Stimulated activated CD8-positive, alpha-beta memory T cell treated with anti-CD3 and anti-CD28 coated beads, Interleukin-4, amount 100 ng/mL, for 4 hours (primary cell): ENCODE results near the gene KLHL36.
"Not testable (repeated sequence)": the region's sequence is repeated elsewhere in the genome, so short reads cannot be mapped to it uniquely, and the experiment has no call there.

Experiments
- DNase-seq, 2 donors: peaks; one replicate each; pipeline ENCODE4 v3.0.0-alpha.2; 2020; ENCODE audit warnings: low read depth in 2 of 2, low spot score in 1 of 2

Gene KLHL36

DNA sequence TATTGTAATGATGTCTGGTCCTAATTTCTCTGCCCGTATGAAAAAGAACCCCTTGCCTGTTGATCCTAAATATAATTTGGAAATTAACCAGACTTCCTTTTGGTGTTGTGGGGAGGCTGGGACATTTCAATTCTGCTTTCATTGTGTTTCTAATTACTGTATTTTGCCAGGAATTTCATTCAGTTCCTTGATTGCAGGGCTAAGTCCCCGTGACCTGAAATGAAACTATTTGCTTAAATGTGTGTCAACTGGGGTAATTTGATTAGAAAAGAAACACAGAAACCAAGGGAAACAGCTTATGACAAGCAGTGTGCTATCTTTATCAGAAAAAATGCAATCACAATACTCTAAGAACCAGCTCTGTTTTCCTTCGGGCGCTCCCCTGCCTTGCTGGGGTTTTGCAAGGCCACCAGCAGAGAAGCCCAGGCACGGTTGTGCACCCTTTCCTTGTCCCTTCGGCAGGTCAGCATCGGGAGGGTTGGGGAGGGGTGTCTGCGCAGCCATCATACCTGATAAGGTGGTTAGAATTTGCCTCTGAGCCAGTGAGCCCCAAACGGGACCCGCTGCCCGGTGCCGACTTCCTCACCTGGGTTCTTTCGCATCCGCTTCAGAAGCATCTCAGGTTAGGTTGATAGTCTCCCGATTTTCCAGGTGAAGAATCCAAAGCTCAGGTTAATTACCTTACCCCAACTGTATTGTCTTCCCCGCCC lies 19.4 kb downstream of the KLHL36 start:
- DNase-seq, result no peak

DNA sequence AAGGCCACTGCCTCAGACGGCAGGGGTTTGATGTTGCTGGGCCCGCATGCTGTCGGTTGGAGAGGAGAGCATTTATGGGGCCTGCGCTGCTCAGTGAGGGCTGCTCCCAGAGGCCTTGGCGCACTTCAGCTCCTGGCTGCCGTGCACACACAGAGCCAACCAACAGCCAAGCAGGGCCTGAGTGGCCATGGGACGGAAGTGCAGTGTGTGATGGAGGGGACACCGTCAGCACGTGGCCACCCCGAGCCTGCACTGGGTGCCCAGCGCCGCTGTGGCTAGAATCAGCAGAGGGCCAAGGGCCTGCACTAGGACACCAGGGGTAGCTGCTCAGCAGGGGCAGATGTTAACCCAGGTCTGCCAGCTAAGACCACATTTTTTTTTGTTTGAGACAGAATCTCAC lies 21.8 kb downstream of the KLHL36 start:
- DNase-seq, result no peak

DNA sequence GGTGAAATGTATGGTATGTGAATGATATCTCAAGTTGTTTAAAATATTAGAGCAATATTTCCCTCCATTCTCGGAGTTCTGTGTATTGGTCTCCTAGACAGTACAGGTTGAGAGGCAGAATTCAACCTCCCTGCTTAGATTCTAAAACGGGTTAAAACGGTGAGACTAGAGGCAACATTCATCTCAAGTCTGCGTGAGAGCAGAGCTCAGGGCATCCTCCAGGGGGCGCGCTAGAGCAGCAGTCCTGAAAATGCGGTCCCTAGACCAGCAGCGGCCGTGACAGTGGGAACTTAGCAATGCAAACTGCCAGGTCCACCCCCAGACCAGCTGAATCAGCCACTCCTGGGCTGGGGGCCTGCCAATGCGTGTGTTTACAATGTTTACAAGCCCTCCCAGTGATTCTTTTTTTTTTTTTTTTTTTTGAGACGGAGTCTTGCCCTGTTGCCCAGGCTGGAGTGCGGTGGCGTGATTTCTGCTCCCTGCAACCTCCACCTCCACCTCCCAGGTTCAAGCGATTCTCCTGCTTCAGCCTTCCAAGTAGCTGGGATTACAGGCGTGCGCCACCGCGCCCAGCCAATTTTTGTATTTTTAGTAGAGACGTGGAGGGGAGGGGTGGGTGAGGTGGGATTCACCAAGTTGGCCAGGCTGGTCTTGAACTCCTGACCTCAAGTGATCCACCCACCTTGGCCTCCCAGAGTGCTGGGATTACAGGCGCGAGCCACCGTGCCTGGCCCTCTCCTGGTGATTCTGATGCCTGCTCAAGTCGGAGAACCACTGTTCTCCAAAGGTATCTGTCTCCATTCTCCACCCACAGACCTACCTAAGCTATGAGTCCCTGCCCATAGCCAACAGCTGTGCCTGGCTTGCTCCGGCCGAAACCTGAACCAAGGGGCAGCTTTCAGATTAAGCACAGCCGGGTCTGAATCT lies 24.2 kb downstream of the KLHL36 start:
- peak; percentile 52 to 78 for DNase-seq

DNA sequence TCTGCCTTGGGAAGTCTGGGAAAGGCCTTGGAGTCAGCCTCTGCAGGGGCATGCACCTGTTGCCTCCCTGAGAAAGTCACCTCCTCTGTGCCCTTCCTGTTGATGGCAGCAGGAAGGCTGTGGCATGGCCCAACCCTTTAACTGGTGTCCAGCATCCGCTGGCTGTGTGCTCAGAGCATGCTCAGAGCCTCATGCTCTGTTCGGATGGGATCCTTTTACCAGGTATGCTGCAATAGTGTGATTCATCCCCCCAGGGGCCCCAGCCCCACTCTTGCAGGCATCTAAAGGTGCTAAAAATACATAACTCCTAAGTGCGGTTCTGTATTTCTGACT lies 24.9 kb downstream of the KLHL36 start:
- no peak for DNase-seq

DNA sequence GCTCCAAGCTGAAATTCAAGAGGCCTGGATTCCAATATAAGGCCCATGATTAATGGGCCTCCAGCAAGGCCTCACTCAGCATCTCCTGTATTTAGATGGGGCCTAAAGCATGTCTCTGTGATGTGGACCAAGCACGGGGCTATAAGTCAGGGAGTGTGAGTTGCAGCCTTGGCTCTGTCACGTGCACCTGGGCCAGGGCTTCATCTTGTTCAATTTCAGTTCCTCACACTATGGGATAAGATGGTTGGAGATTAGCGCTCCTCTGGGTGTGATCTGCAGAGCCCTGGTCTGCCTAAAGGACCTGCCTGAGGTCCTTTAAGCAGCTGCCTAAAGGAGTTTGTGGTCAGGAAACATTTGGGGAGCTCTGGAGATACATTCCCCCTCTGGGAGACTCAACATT lies 25.2 kb downstream of the KLHL36 start:
- DNase-seq, result no peak

DNA sequence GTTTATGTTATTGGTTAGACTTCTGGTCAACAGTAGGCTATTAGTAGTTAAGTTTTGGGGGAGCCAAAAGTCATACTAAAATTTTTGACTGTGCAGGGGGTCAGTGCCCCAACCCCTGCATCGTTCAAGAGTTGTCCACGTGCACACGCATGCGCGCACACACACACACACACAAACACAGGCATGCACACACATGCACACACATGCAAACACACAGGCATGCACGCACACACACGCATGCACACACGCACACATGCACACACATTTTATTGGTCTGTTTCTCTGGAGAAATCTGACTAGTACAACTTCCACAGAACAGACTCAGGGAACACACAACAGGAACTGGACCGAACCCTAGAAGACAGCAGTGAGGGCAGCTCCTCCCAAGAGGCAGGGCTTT lies 27.1 kb downstream of the KLHL36 start:
- DNase-seq, result no peak

DNA sequence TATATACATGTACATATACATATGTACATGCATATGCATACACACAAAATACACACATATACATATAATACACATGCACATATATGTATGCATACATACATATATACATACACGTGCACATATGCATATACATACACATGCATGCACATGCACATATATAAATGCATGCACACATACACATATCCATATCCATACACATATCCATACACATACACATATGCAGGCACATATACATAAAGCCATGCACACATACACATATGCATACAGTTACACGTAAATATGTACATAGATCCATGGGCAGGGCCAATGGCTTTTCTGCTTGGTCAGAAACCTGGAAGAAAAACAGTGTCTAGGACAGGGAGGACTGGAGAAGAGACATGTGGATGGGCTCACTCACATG lies 27.6 kb downstream of the KLHL36 start:
- no peak for DNase-seq

DNA sequence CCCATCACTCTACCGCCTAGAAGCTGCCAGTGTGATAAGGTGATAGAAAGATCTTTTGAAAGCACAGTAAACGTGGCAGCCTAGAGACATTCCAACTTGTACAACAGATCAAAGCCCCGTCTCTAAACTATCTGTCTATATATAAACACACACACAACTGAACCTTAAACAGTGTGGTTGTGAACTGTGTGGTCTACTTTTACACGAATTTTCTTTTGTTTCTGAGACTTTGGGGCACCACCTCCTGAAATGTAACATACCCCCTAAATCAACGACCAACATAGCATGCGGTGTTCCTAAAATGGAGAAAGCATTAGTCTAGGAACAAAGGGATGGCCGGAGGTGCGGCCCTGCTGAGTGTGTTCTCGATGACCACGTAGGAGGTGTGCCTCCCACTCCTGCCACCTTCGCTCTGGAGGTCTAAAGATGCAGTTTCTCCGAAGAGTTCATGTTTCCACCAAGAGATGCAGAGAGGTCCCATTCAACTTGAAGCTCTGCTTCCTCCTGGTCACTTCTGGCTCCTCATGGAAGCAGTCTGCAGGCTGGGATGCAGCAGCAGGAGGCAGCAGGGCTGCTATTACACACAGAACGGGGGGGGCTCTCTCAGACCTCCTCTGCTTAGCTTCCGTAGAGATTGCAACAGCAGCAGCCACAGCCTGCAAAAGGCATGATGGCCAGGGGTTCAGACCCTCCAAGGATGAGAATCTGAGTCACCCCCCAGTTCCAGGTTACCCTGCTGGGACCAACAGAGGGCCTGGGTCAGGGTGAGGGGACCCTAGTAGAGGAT lies 28.9 kb downstream of the KLHL36 start:
- DNase-seq, result no peak

DNA sequence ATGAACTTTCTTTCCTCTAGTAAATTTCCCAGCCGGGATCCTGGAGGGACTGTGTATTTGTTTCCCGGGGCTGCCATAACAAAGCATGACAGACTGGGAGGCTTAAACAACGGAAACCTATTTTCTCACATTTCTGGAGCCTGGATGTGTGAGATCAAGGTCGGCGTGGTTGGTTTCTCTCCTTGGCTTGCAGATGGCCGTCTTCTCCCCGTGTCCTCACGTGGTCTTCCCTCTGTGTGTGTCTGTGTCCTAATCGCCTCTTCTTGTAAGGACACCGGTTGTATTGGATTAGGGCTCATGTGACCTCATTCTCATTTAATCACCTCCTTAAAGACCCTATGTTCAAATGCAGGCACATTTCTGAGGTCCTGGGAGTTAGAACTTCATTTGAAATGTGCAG lies 29.5 kb downstream of the KLHL36 start:
- no peak for DNase-seq

DNA sequence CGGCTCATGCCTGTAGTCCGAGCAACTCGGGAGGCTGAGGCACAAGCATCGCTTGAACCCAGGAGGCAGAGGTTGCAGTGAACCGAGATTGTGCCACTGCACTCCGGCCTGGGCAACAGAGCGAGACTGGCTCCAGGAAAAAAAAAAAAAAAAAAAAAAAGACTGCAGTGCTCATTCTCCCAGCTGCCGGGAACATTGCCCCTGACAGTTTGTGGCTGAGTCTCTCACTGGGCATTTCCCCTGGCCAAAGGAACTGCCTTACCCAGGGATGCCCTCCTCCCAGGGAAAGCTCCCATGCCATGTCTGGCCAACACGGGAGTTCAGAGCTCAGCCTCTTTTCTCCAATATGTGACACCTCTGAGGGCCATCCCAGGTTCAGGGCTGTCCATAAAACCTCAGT lies 30.2 kb downstream of the KLHL36 start:
- DNase-seq, result no peak

DNA sequence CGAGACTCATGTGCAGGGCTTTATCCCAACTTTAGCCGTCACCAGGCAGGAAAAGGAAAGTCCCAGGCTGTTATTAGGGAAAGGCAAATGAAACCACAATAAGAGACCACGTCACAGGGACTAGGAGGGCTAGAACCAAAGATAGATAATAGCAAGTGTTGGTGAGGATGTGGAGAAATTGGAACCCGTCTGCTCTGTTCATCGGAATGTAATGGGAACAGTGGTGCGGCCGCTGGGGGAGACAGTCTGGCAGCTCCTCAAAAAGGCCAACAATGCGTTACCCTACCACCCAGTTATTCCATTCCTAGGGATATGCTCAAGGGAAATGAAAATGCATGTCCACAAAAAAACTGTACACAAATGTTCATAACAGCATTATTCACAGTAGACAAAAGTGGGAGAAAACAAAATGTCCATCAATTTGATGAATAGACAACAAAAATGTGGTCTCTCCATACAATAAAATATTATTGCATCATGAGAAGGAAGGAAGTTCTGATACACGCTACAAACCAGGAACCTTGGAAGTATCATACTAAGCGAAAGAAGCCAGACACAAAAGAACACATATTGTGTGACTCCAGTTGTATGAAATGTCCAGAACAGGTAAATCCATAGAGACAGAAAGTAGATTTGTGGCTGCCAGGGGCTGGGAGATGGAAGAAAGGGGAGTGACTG lies 32.0 kb downstream of the KLHL36 start:
- no peak for DNase-seq

DNA sequence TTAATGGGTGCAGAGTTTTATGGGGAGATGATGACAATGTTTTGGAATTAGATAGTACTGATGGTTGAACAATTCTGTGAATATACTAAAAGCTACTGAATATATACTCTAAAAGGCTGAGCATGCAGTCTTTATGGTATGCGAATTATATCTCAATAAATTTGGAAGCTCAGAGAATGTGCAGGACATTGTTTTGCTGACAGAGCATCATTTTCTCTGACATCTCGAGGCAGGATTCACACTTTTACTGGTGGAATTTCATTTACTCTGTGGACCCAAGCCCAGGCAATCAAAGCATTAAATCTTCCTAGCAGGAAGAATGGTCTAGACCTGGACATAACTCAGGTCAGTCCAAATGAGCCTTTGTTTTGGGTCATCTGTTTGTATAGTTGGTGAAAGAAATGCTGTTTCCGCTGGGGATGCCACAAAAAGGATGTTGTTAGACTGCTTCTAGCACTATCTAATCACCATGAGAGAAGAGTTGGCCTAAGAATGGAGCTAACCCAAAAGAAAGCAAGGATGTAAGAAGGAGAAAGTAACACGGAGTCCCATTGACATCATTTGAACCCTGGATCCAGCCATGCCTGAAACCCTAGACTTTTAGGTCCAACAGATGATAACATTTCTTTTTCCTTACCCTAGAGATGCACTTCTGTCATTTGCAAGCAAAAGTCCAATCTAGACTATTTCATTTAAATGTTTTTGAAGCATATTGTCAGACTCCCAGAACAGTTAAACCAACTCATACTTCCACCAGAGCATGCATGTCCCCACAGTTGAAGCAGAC lies 32.7 kb downstream of the KLHL36 start:
- DNase-seq, result no peak

DNA sequence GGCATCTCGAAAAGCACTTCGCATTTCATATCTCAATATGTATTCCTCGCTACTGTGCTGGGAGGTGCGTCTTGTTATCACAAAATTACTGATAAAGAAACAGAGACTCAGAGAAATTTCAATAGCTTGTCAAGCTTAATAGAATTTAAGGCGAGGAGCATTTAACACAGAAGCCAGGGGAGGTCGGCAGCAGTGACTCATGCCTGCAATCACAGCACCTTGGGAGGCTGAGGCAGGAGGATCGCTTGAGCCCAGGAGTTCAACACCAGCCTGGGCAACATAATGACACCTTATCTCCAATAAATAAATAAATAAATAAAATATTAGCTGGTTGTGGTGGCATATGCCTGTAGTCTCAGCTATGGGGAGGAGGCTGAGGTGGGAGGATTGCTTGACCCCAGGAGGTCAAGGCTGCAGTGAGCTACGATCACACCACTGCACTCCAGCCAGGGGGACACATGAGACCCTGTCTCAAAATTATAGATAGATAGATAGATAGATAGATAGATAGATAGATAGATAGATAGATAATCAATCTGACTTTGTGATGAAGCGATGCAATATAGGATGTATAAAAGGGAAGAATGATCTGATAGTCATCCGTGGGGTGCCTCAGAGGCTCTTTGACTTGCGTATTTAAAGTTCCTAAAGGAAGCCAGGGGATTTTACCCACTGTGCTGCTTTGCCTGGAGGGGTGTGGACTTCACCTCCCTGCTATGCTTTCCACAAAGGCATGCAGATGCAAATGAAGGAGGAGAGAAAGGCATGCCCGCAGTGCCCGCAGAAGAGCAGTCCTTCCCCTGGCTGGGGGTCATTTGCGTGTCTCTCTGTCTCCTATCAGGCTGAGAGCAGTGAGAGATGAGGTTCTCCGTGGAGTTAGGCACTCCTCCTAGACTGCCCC lies 35.6 kb downstream of the KLHL36 start:
- no peak for DNase-seq

DNA sequence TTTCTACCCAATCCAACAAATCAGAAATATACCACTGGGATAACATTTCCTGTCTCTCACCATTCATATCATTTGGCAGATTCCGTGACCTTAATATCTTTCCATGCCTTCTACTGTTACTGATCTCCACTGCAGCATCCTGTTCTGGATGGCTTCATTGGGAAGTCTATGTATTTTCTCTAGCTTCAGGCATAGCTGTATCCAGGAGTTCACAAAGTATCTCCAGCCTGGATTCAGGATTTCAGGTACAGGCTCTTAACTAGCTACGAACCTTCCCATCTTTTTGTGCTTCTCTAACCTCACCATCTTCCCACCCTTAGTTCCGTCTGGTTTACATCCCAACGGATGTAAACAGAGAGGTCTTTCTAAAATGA lies 36.3 kb downstream of the KLHL36 start:
- no peak for DNase-seq

DNA sequence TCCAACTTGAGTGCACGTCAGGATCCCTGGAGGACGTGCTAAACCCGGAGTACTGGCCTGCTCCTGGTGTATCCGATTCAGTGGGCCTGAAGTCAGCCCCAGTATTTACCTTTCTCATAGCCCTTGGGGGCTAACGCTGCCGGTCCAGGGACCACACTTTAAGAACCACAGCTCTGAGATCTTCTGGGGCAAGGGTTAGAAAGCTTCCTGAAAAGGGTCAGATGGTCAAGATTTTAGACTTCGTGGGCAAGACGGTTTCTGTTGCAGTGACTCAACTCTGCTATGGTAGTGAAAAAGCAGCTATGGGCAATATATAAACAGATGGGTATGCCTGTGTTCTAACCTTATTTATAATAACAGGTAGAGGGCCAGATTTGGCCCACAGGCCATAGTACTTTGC lies 36.9 kb downstream of the KLHL36 start:
- no peak for DNase-seq

DNA sequence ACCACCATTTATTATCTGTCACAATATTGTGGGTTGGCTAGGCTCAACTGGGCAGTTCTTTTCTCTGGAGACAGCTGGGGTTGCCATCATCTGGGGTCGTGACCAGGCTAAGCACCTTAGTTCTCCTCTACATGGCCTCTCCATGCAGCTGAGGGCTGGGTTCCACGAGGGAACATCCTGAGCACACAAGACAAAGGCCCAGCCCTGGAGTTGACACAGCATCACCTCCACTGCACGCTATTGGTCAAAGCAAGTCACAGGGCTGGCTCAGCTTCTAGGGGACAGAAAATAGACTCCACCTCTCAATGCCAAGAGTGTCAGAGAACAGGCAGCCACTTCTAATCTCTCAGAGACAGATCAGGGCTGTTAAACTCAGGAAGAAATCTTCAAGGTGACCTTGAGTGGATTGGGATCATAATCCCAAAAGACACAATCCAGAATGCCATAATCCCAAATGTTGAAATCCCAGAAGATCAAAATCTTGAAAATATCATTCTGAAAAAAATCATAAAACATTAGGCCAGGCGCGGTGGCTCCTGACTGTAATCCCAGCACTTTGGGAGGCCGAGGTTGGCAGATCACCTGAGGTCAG lies 38.5 kb downstream of the KLHL36 start:
- no peak for DNase-seq

DNA sequence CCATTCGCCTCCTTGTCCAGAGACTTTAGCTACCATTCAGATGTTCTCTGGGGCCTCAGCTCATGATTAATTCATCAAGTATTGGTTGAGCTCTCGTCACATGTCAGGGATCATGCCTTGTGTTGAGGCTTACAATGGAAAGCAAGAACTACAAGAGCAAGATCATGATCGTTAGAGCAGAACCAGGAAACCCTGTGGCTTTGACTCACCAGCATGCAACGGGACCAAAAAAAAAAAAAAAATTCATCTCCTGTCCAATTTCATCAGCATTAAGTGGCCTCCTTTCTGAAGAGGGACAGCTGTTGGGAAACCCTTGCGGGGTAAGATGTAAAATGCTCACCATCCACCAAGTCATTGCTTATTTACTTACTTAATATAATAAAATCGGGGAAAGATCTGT lies 39.4 kb downstream of the KLHL36 start:
- DNase-seq, result no peak

DNA sequence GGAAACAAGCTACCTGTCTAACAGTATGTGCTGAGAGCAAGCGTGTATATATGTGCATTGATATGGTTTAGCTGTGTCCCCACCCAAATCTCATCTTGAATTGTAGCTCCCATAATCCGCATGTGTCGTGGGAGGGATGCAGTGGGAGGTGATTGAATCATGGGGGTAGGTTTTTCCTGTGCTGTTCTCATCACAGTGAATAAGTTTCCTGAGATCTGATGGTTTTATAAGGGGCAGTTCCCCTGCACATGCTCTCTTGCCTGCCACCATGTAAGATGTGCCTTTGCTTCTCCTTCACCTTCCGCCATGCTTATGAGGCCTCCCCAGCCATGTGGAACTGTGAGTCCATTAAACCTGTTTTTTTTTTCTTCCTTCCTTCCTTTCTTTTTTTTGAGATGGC lies 39.9 kb downstream of the KLHL36 start:
- not testable (repeated sequence) for DNase-seq

DNA sequence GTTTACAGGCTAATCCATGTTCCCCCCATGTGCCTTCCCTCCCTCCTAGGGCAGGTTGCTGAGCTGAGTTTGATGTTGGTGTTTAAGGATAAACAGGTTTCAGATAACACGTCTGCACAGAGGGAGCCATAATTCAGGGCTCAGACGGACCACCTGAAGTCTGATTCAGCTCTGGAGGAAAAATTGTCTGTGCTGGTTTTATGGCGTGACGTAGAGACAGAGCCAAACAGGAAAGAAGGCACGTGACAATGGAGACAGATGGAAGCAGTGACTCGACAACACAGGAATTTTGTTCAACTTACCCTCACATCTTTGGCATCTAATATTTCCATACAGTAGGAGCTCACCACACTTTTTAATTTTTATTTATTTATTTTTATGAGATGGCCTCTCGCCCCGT lies 40.8 kb downstream of the KLHL36 start:
- DNase-seq, result no peak
